Measurements from ENCODE around the gene SEPHS2.

DNA sequence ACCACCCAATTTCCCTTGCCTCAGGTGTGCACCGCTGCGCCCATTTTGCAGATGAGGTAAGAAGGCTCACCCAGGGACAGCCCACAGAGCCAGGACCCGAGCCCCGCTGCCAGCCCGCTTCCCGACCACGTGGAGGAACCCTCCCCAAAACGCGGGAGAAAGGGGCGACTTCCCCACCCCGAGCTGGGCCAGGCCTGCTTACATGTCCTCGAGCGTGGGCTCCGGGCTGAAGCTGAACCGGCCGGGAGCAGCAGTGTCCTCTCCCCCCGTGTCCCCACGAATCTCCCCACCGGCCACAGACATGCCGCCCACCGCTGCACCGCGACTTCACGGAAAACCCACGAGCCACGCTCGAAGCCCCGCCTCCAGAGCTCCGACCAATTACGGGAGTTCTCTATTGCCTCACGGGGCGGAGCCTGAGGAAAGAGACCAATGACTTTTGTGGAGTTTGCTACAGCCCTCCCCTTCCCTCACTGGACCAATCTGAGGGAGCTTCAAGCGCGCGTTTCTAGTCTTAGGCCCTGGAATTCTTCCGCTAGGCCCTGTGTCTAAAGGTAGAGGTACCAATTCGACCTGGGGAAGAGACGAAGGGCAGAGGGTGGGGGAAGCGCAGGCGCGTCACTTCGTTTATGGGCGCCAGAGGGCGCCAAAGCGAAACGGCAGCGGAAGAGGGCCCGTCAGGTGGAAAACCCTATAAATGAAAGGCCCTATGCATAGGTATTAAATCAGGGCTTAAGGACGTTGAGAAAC lies 15.8 kb downstream of the SEPHS2 start, which contains the start of gene DCTPP1:
- TF ChIP-seq, protein P1, sequence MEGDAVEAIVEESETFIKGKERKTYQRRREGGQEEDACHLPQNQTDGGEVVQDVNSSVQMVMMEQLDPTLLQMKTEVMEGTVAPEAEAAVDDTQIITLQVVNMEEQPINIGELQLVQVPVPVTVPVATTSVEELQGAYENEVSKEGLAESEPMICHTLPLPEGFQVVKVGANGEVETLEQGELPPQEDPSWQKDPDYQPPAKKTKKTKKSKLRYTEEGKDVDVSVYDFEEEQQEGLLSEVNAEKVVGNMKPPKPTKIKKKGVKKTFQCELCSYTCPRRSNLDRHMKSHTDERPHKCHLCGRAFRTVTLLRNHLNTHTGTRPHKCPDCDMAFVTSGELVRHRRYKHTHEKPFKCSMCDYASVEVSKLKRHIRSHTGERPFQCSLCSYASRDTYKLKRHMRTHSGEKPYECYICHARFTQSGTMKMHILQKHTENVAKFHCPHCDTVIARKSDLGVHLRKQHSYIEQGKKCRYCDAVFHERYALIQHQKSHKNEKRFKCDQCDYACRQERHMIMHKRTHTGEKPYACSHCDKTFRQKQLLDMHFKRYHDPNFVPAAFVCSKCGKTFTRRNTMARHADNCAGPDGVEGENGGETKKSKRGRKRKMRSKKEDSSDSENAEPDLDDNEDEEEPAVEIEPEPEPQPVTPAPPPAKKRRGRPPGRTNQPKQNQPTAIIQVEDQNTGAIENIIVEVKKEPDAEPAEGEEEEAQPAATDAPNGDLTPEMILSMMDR (conservative IDR thresholded peaks at IDR 0.05 in 1 of 2, IDR thresholded peaks at IDR 0.05 in 1 of 2; ENCODE audit: extremely low read depth in 1 of 2, insufficient read depth in 1 of 2, low read depth in 1 of 2, low read length in 2 of 2) = peak; percentile 79 to 93
- TF ChIP-seq EZH2 (IDR thresholded peaks at IDR 0.05; ENCODE audit: borderline replicate concordance, low read length) = no peak
